SK-N-SH (cell line): Measurements from ENCODE around the gene LDHA. TPM values are rescaled to one million over a fixed set of nuclear protein-coding genes. Genes with fewer than 3 reads are reported as not detected.

ENCODE experiments used
- CTCF ChIA-PET: fragments of 300-600, 350-600 bp; formaldehyde crosslinking; extraction: SDS; loops from one replicate; lab custom pipeline; 2021; lab: Yijun Ruan, JAX
- POLR2A ChIA-PET: fragments of 350-600 bp; sonication (Branson Sonifier 250); formaldehyde crosslinking; extraction: SDS; loops from one replicate; lab custom pipeline; 2020; ENCODE audit warnings: antibody characterized with exemption, inconsistent platforms; lab: Yijun Ruan, JAX
- DNase-seq: peaks from one replicate; pipeline ENCODE4 v3.0.0; 2012
- H2AFZ ChIP-seq: fragments of 200-600 bp; sonication (generic); 2 replicates; pipeline ENCODE4 v1.8.1; 2016; ENCODE audit warnings: antibody characterized with exemption, mild to moderate bottlenecking, low read depth
- H3F3A ChIP-seq: fragments of 200-600 bp; sonication (generic); replicated peaks from 2 replicates; pipeline ENCODE3; 2016; ENCODE audit warnings: antibody characterized with exemption, mild to moderate bottlenecking; ENCODE audit not compliant: insufficient read depth
- H3K27ac ChIP-seq, 2 experiments: fragments of 200-500 bp in 1 of 2; fragments of 200-600 bp in 1 of 2; sonication (Bioruptor generic) in 1 of 2; sonication (generic), shearing (Covaris generic) in 1 of 2; 2 replicates each; pipeline versions ENCODE4 v1.5.1 to v1.6.1; 2014 to 2016; ENCODE audit warnings: low read depth in 2 of 2, inconsistent platforms in 1 of 2, low read length in 1 of 2, mild to moderate bottlenecking in 1 of 2, mixed read lengths in 1 of 2
- H3K27me3 ChIP-seq: fragments of 200-600 bp; sonication (generic), shearing (Covaris generic); 2 replicates; pipeline ENCODE4 v1.6.1; 2016; ENCODE audit warnings: mixed run types; ENCODE audit not compliant: insufficient read depth
- H3K36me3 ChIP-seq, 2 experiments: fragments of 200-500 bp in 1 of 2; fragments of 200-600 bp in 1 of 2; sonication (Bioruptor generic) in 1 of 2; sonication (generic) in 1 of 2; replicated peaks in 1 of 2; 2 replicates each; pipeline versions ENCODE3 to v1.5.1; 2014 to 2016; ENCODE audit warnings: low read length in 1 of 2, mild to moderate bottlenecking in 1 of 2; ENCODE audit not compliant: insufficient read depth in 2 of 2, control insufficient read depth in 1 of 2
- H3K4me1 ChIP-seq, 2 experiments: fragments of 200-500 bp in 1 of 2; fragments of 200-600 bp in 1 of 2; sonication (Bioruptor generic) in 1 of 2; sonication (generic), shearing (Covaris generic) in 1 of 2; 2 replicates each; pipeline versions ENCODE4 v1.5.1 to v1.6.1; 2014 to 2016; ENCODE audit warnings: low read depth in 1 of 2, low read length in 1 of 2, mixed run types in 1 of 2; ENCODE audit not compliant: insufficient read depth in 2 of 2, control insufficient read depth in 1 of 2
- H3K4me2 ChIP-seq: fragments of 200-600 bp; sonication (generic), shearing (Covaris generic); 2 replicates; pipeline ENCODE4 v1.6.1; 2017; ENCODE audit warnings: mixed run types
- H3K4me3 ChIP-seq, 2 experiments: fragments of 200-500 bp in 1 of 2; fragments of 200-600 bp in 1 of 2; sonication (Bioruptor generic) in 1 of 2; sonication (generic), shearing (Covaris generic) in 1 of 2; 2 replicates each; pipeline versions ENCODE4 v1.5.1 to v1.8.1; 2014 to 2016; ENCODE audit warnings: low read depth in 2 of 2, inconsistent platforms in 1 of 2, low read length in 1 of 2, mild to moderate bottlenecking in 1 of 2, mixed read lengths in 1 of 2, moderate library complexity in 1 of 2
- H3K79me2 ChIP-seq: fragments of 200-600 bp; sonication (generic); 2 replicates; pipeline ENCODE4 v1.8.1; 2017; ENCODE audit warnings: mild to moderate bottlenecking; ENCODE audit not compliant: insufficient read depth
- H3K9ac ChIP-seq: fragments of 200-600 bp; sonication (generic); 2 replicates; pipeline ENCODE4 v1.6.1; 2017; ENCODE audit warnings: mixed run types
- H3K9me2 ChIP-seq: fragments of 200-600 bp; sonication (generic); 2 replicates; pipeline ENCODE4 v1.6.1; 2017; ENCODE audit warnings: mixed run types
- H3K9me3 ChIP-seq: fragments of 200-600 bp; sonication (generic); 2 replicates; pipeline ENCODE4 v1.6.1; 2017; ENCODE audit warnings: mixed run types, mild to moderate bottlenecking, moderate library complexity
- H4K20me1 ChIP-seq: fragments of 200-600 bp; sonication (generic); 2 replicates; pipeline ENCODE4 v1.6.1; 2017; ENCODE audit warnings: mild to moderate bottlenecking, mixed run types; ENCODE audit not compliant: insufficient read depth
- ELF1 ChIP-seq: IDR thresholded peaks from 2 replicates; pipeline ENCODE4 v1.4.0; 2012
- EP300 ChIP-seq, 2 experiments: IDR thresholded peaks; 2 replicates each; pipeline versions ENCODE4 v1.4.0 to v1.6.1; 2012; ENCODE audit warnings: borderline replicate concordance in 1 of 2, low read depth in 1 of 2, low read length in 1 of 2
- FOSL2 ChIP-seq: IDR thresholded peaks from 2 replicates; pipeline ENCODE4 v1.4.0; 2012; ENCODE audit warnings: low read depth, mild to moderate bottlenecking, moderate library complexity, borderline replicate concordance
- FOXM1 ChIP-seq: IDR thresholded peaks from 2 replicates; pipeline ENCODE4 v1.4.0; 2012; ENCODE audit warnings: low read depth, mild to moderate bottlenecking
- GABPA ChIP-seq: IDR thresholded peaks from 2 replicates; pipeline ENCODE4 v1.4.0; 2012; ENCODE audit warnings: low read depth, mild to moderate bottlenecking
- GATA2 ChIP-seq: sonication (generic); formaldehyde crosslinking; IDR thresholded peaks from 2 replicates; pipeline ENCODE4 v1.5.0; 2020; ENCODE audit warnings: mild to moderate bottlenecking, missing genetic modification reagents
- JUND ChIP-seq: IDR thresholded peaks from 2 replicates; pipeline ENCODE4 v1.4.0; 2012
- MEF2A ChIP-seq: IDR thresholded peaks from 2 replicates; pipeline ENCODE4 v1.4.0; 2012; ENCODE audit warnings: low read depth, borderline replicate concordance
- MXI1 ChIP-seq: IDR thresholded peaks from 2 replicates; pipeline ENCODE4 v1.6.1; 2012; ENCODE audit warnings: mild to moderate bottlenecking, low read depth, low read length, improper control_type of control experiment
- NFIC ChIP-seq: IDR thresholded peaks from 2 replicates; pipeline ENCODE4 v1.4.0; 2012; ENCODE audit warnings: borderline replicate concordance
- NRF1 ChIP-seq: IDR thresholded peaks from 2 replicates; pipeline ENCODE4 v1.6.1; 2012; ENCODE audit warnings: low read depth, mild to moderate bottlenecking, low read length
- POLR2AphosphoS5 ChIP-seq: IDR thresholded peaks from 2 replicates; pipeline ENCODE4 v1.6.1; 2012; ENCODE audit warnings: low read depth, low read length
- RFX5 ChIP-seq: IDR thresholded peaks from 2 replicates; pipeline ENCODE4 v1.6.1; 2012; ENCODE audit warnings: mild to moderate bottlenecking, improper control_type of control experiment, low read length
- SMC3 ChIP-seq: IDR thresholded peaks from 2 replicates; pipeline ENCODE4 v1.6.1; 2012; ENCODE audit warnings: low read depth, low read length, improper control_type of control experiment
- TCF12 ChIP-seq: IDR thresholded peaks from 2 replicates; pipeline ENCODE4 v1.4.0; 2012
- TEAD4 ChIP-seq: IDR thresholded peaks from 2 replicates; pipeline ENCODE4 v1.4.0; 2012; ENCODE audit warnings: mild to moderate bottlenecking, borderline replicate concordance; ENCODE audit not compliant: insufficient read depth
- YY1 ChIP-seq: IDR thresholded peaks from 2 replicates; pipeline ENCODE4 v1.4.0; 2012; ENCODE audit warnings: low read depth, mild to moderate bottlenecking
- WGBS: methylation state at CpG from one replicate; pipeline ENCODE4 v1.1.6; 2017; ENCODE audit warnings: low lambda C conversion rate; 5-methylcytosine and 5-hydroxymethylcytosine counted together
- polyA plus RNA-seq, 3 experiments: library from polyadenylated mRNA; depleted of rRNA; stranded (reverse); fragments of >200 nt; gene quantifications; 2 replicates each; pipeline ENCODE4 v1.2.3, GENCODE V29; 2012
- TF ChIP-seq, protein P1 (sequence below): IDR thresholded peaks from 2 replicates; pipeline ENCODE4 v1.6.1; 2012; ENCODE audit warnings: mild to moderate bottlenecking, low read depth, low read length, moderate library complexity
- TF ChIP-seq, protein P2 (sequence below): IDR thresholded peaks from 2 replicates; pipeline ENCODE4 v1.4.0; 2012; ENCODE audit warnings: low read depth, borderline replicate concordance
- TF ChIP-seq, protein P3 (sequence below): IDR thresholded peaks from 2 replicates; pipeline ENCODE4 v1.4.0; 2012; ENCODE audit warnings: low read depth
- TF ChIP-seq, protein P4 (sequence below): IDR thresholded peaks from 2 replicates; pipeline ENCODE4; 2012

Gene LDHA
- polyA plus RNA-seq, 1 of the 3 experiments (the other 2 are of a cell fraction), result 524 TPM

DNA sequence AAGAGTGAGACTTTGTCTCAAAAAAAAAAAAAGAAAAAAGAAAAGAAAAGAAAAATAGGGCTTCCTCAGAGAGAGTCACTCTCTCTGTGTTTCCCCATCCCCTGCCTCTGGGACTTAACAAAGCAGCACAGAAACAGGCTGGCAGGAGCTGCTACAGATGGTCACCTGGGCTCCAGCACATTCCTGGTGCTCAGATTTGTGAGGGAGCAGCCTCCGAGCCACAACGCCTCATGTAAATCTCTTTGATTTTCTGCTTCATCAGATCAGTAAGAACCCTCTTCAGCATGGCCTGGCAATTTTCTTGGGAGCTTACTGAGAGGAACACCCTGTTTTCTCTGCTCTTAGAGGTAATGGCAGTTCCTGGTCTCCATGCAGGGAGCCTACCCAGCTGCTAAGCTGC, 15.2 kb upstream of the LDHA start:
- ChIA-PET POLR2A (no interaction called here), CTCF (interaction anchor here (0.6 kb wide), 1 partner anchor 288 kb away, joined by 3 read pairs; no protein-coding TSS in a partner anchor)
- H3K27ac ChIP-seq, result no peak overlapping the region
- H3K9ac ChIP-seq, result no peak overlapping the region
- H3K27me3 ChIP-seq, result no peaks in the 10 kb centered on the region
- H3K9me3 ChIP-seq, result no peaks in the 10 kb centered on the region
- no peak overlapping the region for H3K4me3 ChIP-seq
- no peaks in the 10 kb centered on the region for H3K36me3 ChIP-seq
- no peaks in the 10 kb centered on the region for H3K9me2 ChIP-seq
- peaks cover 16% of the 10 kb centered on the region for H3F3A ChIP-seq
- no peak overlapping the region for H2AFZ ChIP-seq
- no peaks in the 10 kb centered on the region for H4K20me1 ChIP-seq
- H3K4me2 ChIP-seq, result no peak overlapping the region
- WGBS, result 50% methylated on average over 2 of the region's 2 CpGs
- H3K79me2 ChIP-seq, result no peaks in the 10 kb centered on the region
- peaks cover 16 to 17% of the 10 kb centered on the region in 2 experiments for H3K4me1 ChIP-seq
- DNase-seq, result no peak
- TF ChIP-seq GABPA (no peak), FOXM1 (no peak), POLR2AphosphoS5 (no peak), RFX5 (no peak), TCF12 (no peak), GATA2 (no peak), YY1 (no peak), SMC3 (no peak), TEAD4 (no peak), ELF1 (no peak), MEF2A (no peak), MXI1 (no peak)
- TF ChIP-seq, protein P1, sequence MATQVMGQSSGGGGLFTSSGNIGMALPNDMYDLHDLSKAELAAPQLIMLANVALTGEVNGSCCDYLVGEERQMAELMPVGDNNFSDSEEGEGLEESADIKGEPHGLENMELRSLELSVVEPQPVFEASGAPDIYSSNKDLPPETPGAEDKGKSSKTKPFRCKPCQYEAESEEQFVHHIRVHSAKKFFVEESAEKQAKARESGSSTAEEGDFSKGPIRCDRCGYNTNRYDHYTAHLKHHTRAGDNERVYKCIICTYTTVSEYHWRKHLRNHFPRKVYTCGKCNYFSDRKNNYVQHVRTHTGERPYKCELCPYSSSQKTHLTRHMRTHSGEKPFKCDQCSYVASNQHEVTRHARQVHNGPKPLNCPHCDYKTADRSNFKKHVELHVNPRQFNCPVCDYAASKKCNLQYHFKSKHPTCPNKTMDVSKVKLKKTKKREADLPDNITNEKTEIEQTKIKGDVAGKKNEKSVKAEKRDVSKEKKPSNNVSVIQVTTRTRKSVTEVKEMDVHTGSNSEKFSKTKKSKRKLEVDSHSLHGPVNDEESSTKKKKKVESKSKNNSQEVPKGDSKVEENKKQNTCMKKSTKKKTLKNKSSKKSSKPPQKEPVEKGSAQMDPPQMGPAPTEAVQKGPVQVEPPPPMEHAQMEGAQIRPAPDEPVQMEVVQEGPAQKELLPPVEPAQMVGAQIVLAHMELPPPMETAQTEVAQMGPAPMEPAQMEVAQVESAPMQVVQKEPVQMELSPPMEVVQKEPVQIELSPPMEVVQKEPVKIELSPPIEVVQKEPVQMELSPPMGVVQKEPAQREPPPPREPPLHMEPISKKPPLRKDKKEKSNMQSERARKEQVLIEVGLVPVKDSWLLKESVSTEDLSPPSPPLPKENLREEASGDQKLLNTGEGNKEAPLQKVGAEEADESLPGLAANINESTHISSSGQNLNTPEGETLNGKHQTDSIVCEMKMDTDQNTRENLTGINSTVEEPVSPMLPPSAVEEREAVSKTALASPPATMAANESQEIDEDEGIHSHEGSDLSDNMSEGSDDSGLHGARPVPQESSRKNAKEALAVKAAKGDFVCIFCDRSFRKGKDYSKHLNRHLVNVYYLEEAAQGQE, result no peak

DNA sequence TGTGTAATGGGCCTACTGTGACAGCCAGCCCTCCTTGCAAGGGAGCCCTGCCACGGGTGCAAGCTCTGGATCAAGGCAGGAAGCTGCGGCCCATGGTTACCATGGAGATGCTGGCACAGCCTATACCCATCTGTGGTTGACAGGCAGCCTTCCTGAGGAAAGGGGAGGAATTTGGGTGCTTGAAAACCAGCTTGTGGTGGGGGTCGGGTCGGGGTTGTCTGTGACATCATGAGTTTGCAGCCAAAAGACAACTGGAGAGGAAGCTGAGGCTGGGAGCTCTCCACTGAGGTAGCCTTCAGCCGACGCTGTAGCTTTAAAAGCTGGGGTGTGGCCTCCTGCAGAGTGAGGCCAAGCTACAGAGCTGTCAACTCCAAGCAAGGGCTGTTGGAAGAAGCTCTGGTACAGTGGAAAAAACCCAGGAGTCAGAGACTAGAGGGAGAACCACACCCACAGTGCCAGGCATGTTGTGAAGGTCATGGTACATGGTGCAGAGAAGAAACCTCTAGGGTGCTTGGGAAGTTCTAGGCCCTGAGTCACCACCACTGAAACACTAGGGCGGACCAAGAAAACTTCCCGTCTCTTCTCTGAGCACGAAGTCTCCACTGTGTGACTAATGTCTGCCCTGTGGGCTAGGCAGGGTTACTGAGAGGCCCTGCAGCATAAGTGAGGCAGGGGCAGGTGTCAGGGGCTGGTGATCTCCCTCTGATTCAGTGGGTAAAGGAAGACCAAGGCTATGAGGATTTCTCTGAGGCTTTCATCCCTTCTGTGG, 10.8 kb upstream of the LDHA start:
- Histone ChIP-seq H3K4me3 (no peak overlapping the region), H3K79me2 (no peaks in the 10 kb centered on the region), H3K27me3 (no peaks in the 10 kb centered on the region), H2AFZ (peak overlapping the region; percentile 88), H3K9me3 (no peaks in the 10 kb centered on the region), H3K4me1 (peaks cover 21 to 23% of the 10 kb centered on the region in 2 experiments), H3K4me2 (peak overlapping the region; percentile 66), H3K27ac (peak overlapping the region; percentile 94 to 95), H3K9ac (peak overlapping the region; percentile 55), H3K36me3 (no peaks in the 10 kb centered on the region), H4K20me1 (no peaks in the 10 kb centered on the region), H3K9me2 (no peaks in the 10 kb centered on the region), H3F3A (peaks cover 28% of the 10 kb centered on the region)
- ChIA-PET CTCF (interaction anchor here (0.9 kb wide), 1 partner anchor 9 kb away, joined by 3 read pairs; no protein-coding TSS in a partner anchor), POLR2A (interaction anchor here (0.8 to 2.9 kb wide), 4 partner anchors 12 to 348 kb away, joined by 3 to 45 read pairs (median 6); partner anchors contain the start of genes GTF2H1, HPS5 and LDHA)
- DNase-seq, result peak; percentile 55
- WGBS, result 12% methylated on average over 9 of the region's 9 CpGs
- TF ChIP-seq NFIC (peak; percentile 40; the same call in 1 of the 2 replicates), TCF12 (peak; percentile 55), JUND (peak; percentile 50), FOSL2 (peak; percentile 62; the same call in 1 of the 2 replicates), YY1 (peak; percentile 37; the same call in 1 of the 2 replicates), EP300 (IDR thresholded peaks at IDR 0.05; ENCODE audit: borderline replicate concordance in 1 of 2, low read depth in 1 of 2, low read length in 1 of 2) (no peak), NRF1 (no peak)
- TF ChIP-seq, protein P2, sequence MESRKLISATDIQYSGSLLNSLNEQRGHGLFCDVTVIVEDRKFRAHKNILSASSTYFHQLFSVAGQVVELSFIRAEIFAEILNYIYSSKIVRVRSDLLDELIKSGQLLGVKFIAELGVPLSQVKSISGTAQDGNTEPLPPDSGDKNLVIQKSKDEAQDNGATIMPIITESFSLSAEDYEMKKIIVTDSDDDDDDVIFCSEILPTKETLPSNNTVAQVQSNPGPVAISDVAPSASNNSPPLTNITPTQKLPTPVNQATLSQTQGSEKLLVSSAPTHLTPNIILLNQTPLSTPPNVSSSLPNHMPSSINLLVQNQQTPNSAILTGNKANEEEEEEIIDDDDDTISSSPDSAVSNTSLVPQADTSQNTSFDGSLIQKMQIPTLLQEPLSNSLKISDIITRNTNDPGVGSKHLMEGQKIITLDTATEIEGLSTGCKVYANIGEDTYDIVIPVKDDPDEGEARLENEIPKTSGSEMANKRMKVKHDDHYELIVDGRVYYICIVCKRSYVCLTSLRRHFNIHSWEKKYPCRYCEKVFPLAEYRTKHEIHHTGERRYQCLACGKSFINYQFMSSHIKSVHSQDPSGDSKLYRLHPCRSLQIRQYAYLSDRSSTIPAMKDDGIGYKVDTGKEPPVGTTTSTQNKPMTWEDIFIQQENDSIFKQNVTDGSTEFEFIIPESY, result 0 out of 2 replicates have a peak, but pooled peaks have one; percentile 23
- TF ChIP-seq, protein P3, sequence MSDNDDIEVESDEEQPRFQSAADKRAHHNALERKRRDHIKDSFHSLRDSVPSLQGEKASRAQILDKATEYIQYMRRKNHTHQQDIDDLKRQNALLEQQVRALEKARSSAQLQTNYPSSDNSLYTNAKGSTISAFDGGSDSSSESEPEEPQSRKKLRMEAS, result peak; percentile 59
- TF ChIP-seq, protein P4, sequence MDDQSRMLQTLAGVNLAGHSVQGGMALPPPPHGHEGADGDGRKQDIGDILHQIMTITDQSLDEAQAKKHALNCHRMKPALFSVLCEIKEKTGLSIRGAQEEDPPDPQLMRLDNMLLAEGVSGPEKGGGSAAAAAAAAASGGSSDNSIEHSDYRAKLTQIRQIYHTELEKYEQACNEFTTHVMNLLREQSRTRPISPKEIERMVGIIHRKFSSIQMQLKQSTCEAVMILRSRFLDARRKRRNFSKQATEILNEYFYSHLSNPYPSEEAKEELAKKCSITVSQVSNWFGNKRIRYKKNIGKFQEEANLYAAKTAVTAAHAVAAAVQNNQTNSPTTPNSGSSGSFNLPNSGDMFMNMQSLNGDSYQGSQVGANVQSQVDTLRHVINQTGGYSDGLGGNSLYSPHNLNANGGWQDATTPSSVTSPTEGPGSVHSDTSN, result peak; percentile 73
